NCI-H1092 (cell line): Measurements from ENCODE around the gene ADARB2.
"Not testable (repeated sequence)": the region's sequence is repeated elsewhere in the genome, so short reads cannot be mapped to it uniquely, and the experiment has no call there.

Experiments
- DNase-seq: peaks from one replicate; lab custom pipeline; 2025; lab: John Stamatoyannopoulos, UW

Gene ADARB2

GRCh38 chr10:1463971-1464370 is 273.4 kb downstream of the ADARB2 start:
- DNase-seq: not testable (repeated sequence)

DNA sequence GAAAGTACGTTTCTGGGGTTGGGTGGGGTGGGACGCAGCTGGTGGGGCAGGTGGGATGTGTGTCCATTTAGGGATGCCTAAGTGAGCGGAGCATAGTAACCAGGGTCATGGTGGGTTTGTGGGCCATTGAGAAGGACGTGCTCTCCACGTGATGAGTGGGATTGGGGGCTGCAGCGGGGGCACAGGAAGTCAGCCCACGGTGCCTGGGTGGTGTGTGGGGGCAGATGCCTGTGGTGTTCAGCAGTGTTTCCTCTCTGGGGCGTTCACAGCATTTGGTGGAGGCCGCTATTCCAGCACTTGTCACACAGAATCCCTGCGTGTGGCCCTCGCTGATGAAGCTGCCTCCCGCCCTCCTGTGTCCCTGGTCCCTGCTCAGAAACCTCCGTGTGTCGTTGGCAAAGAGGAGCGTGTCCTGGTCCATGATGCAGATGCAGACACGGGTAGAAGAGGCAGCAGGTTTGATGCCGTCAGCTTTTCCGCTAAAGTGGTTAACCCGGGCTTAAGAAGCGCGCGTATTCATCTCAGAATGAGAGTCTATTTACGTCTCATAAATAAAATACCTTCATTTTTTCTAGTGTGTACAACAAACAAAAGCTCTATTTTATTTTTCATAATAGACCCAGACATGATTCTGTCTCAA is 274.2 kb downstream of the ADARB2 start:
- no peak for DNase-seq

GRCh38 chr10:1462521-1462920 is 274.8 kb downstream of the ADARB2 start:
- no peak for DNase-seq

DNA sequence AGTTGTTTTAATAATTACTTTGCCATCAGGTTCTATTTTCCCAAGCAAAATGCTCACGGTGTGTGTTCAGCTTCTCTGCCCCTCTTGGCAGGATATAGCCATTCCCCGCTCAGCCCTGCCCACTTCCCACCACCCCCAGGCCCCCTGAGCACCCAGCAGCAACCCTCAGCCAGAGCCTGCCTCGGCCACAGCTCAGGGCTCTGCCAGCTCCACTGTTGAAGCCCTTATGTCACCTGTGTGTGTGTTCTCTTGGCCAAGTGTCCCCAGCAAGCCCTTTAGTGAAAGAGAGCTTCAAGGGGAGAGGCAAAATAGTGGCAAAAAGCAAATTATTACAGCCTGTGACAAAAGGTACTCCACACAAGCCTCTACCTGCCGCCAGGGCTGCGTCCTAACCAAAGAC is 275.3 kb downstream of the ADARB2 start:
- DNase-seq: no peak

DNA sequence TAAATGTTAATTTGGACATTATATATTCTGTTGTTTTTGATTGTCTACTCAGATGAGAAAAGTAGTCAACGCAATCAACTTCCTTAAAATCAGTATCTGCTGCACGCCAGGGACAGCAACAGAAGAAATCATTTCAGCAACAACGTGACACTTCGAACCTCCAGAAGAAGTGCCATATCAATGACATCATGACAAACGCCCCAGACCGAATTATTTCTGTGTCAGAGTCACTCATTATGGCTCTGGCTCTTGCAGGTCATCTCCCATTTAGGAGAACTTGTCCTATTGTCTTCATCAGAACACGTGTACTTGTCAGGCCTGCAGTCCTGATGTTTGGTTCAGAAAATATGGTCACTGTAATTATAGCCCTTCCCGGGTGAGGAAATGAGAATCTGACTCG is 276.3 kb downstream of the ADARB2 start:
- DNase-seq: no peak

- DNase-seq: not testable (repeated sequence)
Measured at GRCh38 chr10:1459664-1460063, 277.7 kb downstream of the ADARB2 start.

DNA sequence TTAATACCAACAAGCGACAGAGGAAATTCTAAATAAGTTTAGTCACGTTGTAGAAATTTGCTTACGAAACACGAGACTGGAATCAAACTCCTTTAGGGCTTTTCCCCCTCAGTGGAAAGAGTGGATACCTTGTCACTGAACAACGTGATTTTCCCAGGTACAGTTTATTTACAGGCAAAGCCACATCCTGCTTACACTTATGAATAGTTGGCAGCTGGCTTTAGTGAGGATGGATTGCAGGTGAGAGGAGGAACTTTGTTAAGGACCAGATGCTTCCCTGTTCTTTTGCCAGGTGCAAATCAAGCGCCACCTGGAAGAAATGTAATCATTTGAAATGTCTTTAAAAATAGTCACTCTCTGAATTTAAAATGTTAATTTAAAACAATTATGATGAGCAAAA is 282.4 kb downstream of the ADARB2 start:
- no peak for DNase-seq

- no peak for DNase-seq
Measured at GRCh38 chr10:1454428-1454827, 282.9 kb downstream of the ADARB2 start.

GRCh38 chr10:1452777-1453176 is 284.5 kb downstream of the ADARB2 start:
- DNase-seq: no peak

DNA sequence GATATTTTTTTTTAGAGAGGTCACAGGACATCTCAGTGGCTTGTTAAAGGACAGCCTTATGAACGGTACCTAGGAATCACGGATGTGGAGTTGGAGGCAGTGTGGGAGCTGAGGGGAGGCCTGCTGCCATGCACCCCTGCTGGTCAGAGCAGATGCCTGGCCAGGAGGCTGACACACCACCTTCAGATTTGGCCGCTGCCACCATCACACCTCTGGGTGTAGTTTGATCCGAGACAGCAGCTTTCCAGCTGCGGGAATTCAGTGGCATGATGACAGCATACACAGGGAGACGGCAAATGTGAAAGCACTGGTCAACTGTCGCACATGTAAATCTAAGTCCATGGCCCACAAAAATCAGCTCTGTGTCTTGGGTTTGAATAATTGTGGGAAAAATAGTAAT is 285.4 kb downstream of the ADARB2 start:
- DNase-seq: no peak

- DNase-seq: no peak
Measured at GRCh38 chr10:1451362-1451888, 285.9 kb downstream of the ADARB2 start.

DNA sequence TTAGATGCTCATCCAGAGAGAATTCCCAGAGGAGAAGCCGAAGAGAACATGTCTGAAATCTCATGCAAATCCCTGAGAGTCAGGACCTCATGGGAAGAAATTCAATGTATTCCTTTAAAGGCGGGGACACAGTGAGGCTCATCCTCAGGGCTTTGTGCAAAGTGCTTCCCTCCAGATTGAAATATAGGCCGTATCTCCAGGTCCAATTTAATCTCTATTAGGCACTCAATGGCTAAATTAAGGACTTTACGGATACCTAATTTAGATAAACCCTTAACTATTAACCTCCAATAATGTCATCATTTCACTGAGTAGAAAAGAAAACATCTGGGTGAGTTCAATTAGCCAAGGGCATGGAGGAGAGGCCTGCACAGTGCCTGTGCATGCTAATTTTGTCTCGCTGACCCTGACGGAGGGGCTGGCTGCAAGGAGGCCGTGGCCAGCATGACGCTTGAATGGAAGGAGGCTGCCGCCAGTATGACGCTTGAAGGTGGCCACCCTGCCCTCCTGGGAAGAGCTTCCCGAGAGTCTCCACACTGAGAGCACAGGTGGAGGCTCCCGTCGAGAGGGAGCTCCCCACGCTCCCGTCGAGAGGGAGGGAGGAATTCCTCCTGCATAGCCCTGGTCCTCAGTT is 287.6 kb downstream of the ADARB2 start:
- no peak for DNase-seq

DNA sequence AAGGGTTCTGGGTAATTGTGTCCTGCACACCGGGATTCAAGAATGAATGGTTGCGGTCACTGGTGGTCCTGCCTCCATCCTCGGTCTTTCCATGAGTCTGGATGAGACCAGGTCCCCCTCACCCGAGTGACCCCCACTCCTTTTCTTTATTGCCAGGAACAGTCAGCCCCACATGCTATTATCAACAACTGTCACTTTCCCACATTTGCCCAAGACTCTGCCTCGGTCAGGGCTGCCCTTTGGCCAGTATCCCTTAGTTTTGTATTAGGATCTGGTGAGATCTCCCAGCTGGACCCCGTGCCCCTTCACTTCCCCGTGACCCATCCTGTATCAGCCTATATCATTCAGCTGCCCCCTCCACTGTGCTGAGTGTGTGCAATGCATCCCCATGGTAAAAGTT is 288.3 kb downstream of the ADARB2 start:
- DNase-seq: no peak

DNA sequence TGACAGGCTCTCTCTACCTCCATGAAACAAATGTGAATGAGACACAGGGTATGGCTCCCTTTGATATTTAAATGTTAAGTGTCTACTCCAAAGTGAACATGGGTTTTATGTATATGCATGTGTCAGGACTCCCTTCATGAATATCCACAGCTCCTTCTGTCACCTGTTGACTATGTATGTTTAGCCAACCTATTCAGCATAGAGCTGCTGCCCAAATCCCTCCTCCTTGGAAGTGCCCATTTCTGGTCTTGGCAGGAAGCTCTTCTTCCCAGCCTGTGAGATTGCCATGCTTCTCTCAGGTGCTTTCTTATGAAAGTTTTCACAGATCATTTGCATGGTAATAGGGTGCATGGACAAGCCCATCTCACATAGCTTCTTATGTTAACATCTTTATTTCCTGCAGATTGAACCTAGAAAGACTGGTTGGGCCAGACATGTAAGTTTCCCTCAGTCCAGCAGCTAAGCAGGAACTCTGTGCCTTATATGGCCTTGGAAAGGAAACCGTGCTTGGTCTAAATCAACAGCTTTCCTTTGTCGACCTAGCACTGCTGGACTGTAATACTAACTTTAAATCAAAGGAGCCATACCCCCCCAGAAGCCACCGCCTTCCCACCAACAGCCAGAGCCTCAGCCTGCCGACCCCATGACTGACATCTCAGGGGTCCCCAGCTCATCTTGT is 288.9 kb downstream of the ADARB2 start:
- no peak for DNase-seq

- DNase-seq: no peak
Measured at GRCh38 chr10:1444826-1445225, 292.5 kb downstream of the ADARB2 start.

- no peak for DNase-seq
Measured at GRCh38 chr10:1440897-1441296, 296.4 kb downstream of the ADARB2 start.

DNA sequence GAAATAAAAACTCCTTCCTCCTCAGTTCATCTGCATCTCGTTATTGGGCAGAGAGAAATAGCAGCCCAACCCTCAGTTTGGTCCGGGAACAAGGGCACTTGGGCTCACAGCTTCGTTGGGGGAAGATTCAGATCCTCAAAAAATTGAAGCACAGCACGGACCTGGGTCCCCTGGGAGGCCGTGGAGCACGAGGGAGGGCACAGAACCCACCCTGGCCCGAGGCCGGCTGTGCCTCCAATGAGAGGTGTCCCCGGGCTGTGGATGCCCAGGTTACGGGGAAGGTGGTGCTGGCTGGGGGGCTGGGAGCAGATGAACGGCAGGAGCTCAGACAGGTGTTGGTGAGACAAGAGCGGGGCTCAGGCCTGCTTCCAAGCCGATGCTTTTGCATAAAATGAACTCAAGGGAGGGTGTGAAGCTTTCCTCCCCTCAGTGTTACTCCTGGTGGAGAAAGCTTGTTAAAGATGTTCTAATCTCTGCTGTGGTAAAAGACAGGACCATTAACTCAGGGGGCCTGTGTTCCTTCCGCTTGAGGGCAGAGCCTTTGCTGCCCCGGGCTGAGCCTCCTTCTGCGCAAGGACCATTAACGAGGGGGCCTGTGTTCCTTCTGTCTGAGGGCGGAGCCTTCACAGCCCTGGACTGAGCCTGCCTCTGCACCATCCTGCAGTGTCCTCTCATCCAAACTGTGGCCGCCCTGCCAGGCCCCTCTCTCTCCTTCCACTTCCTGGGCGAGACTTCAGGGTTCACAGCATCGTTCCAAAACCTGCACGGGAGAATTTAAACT is 302.2 kb downstream of the ADARB2 start:
- DNase-seq: no peak

- DNase-seq: no peak
Measured at GRCh38 chr10:1434202-1434601, 303.1 kb downstream of the ADARB2 start.

GRCh38 chr10:1432161-1432560 is 305.2 kb downstream of the ADARB2 start:
- DNase-seq: no peak

DNA sequence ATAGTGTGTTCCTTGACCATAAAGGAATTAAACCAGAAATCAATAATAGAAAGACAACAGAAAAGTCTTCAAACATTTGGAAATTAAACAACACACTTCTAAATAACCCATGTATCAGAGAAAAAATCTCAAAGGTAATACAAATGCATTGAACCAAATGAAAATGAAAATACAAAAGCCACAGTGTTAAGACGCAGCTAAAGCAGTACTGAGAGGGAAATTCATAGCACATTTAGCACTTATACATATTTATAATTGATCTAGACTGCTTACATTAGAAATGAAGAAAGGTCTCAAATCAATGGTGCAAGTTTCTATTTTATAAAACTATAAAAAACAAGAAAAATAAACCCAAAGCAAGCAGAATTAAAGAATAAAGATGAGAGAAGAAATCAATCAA is 306.1 kb downstream of the ADARB2 start:
- no peak for DNase-seq

GRCh38 chr10:1427521-1428186 is 309.7 kb downstream of the ADARB2 start:
- not testable (repeated sequence) for DNase-seq

- DNase-seq: no peak
Measured at GRCh38 chr10:1426786-1427185, 310.5 kb downstream of the ADARB2 start.
